HCT116 (cell line): ENCODE measurements around the gene ZSWIM3. TPM values are rescaled to one million over a fixed set of nuclear protein-coding genes. Genes with fewer than 3 reads are reported as not detected.

Experiments used
- ATAC-seq: fragments of 200-7000 bp; cut with Tn5 transposase; 2 replicates; pipeline ENCODE4 v1.9.1; 2020; ENCODE audit warnings: mild to moderate bottlenecking, moderate library complexity
- BruUV-seq: library from RNA; stranded (reverse); fragments of 400-500 nt; replicated peaks from 2 replicates; lab custom pipeline; 2021; lab: Mats Ljungman, UMichigan
- CTCF ChIA-PET: fragments of 300-600 bp; sonication (Branson Sonifier 250); formaldehyde crosslinking; loops from one replicate; lab custom pipeline; 2021; ENCODE audit warnings: antibody characterized with exemption; lab: Charles Lee
- POLR2A ChIA-PET: fragments of 300-600, 350-600 bp; sonication (Branson Sonifier 250); formaldehyde crosslinking; loops from one replicate; lab custom pipeline; 2021; ENCODE audit warnings: antibody characterized with exemption; lab: Charles Lee
- RAD21 ChIA-PET, 2 experiments: fragments of 300-600 bp; sonication (Branson Sonifier 250); formaldehyde crosslinking; loops; one replicate each; lab custom pipeline; 2023; ENCODE audit warnings: low total read pairs in 2 of 2; ENCODE audit not compliant: uncharacterized antibody in 2 of 2, unreplicated experiment in 2 of 2, low non-redundant PET in 1 of 2; lab: Charles Lee
- DNase-seq: peaks from one replicate; pipeline ENCODE4 v3.0.0-alpha.2; 2010; ENCODE audit warnings: low read depth, low spot score
- H2AFZ ChIP-seq: fragments of 200-600 bp; shearing (Covaris generic), sonication (generic); 2 replicates; pipeline ENCODE4 v1.6.1; 2017; ENCODE audit warnings: low read depth, mixed run types, mixed read lengths, antibody characterized with exemption, low read length; ENCODE audit not compliant: poor library complexity, severe bottlenecking
- H3K27ac ChIP-seq: 2 replicates; pipeline ENCODE4 v1.5.1; 2012; ENCODE audit warnings: low read depth, low read length
- H3K27me3 ChIP-seq: fragments of 200-600 bp; sonication (generic); 2 replicates; pipeline ENCODE4 v1.6.1; 2016; ENCODE audit warnings: mixed run types, low read length, mixed read lengths; ENCODE audit not compliant: insufficient read depth
- H3K36me3 ChIP-seq, 2 experiments: fragments of 200-500 bp in 1 of 2; fragments of 200-600 bp in 1 of 2; sonication (Bioruptor generic) in 1 of 2; sonication (generic) in 1 of 2; 2 replicates each; pipeline versions ENCODE4 v1.5.1 to v1.6.1; 2014 to 2016; ENCODE audit warnings: low read length in 2 of 2, inconsistent platforms in 1 of 2, mixed read lengths in 1 of 2, mixed run types in 1 of 2; ENCODE audit not compliant: insufficient read depth in 2 of 2, control insufficient read depth in 1 of 2
- H3K4me1 ChIP-seq, 2 experiments: fragments of 200-600 bp in 1 of 2; sonication (generic) in 1 of 2; 2 replicates each; pipeline versions ENCODE4 v1.5.1 to v1.6.1; 2012 to 2017; ENCODE audit warnings: low read length in 2 of 2, inconsistent platforms in 1 of 2, mild to moderate bottlenecking in 1 of 2, mixed read lengths in 1 of 2, mixed run types in 1 of 2, moderate library complexity in 1 of 2; ENCODE audit not compliant: insufficient read depth in 2 of 2, control insufficient read depth in 1 of 2
- H3K4me2 ChIP-seq: fragments of 200-600 bp; sonication (generic); 2 replicates; pipeline ENCODE4 v1.6.1; 2017; ENCODE audit warnings: mixed run types, low read length, mixed read lengths
- H3K4me3 ChIP-seq, 2 experiments: fragments of 200-600 bp in 1 of 2; sonication (generic) in 1 of 2; replicated peaks in 1 of 2; 2 replicates each; pipeline ENCODE4 v1.5.1; 2011 to 2016; ENCODE audit warnings: low read length in 2 of 2, control low read depth in 1 of 2, low read depth in 1 of 2, mild to moderate bottlenecking in 1 of 2, mixed read lengths in 1 of 2, mixed run types in 1 of 2
- H3K79me2 ChIP-seq: fragments of 200-600 bp; sonication (generic); 2 replicates; pipeline ENCODE4 v1.6.1; 2017; ENCODE audit warnings: mild to moderate bottlenecking, mixed run types, low read length, moderate library complexity, mixed read lengths; ENCODE audit not compliant: insufficient read depth
- H3K9ac ChIP-seq: fragments of 200-600 bp; sonication (generic); 2 replicates; pipeline ENCODE4 v1.6.1; 2016; ENCODE audit warnings: low read length, mixed read lengths
- H3K9me2 ChIP-seq: fragments of 200-600 bp; sonication (generic), shearing (Covaris generic); 2 replicates; pipeline ENCODE4 v1.6.1; 2017; ENCODE audit warnings: mixed run types, mild to moderate bottlenecking, moderate library complexity; ENCODE audit not compliant: insufficient read depth
- H3K9me3 ChIP-seq, 2 experiments: fragments of 200-500 bp in 1 of 2; fragments of 200-600 bp in 1 of 2; sonication (Bioruptor generic) in 1 of 2; sonication (generic) in 1 of 2; 2 replicates each; pipeline ENCODE4 v1.6.1; 2014 to 2017; ENCODE audit warnings: low read length in 2 of 2, mixed read lengths in 2 of 2, inconsistent platforms in 1 of 2, low read depth in 1 of 2, mild to moderate bottlenecking in 1 of 2, mixed run types in 1 of 2, moderate library complexity in 1 of 2; ENCODE audit not compliant: control insufficient read depth in 1 of 2, insufficient read depth in 1 of 2
- H4K20me1 ChIP-seq: fragments of 200-600 bp; sonication (generic), shearing (Covaris generic); 2 replicates; pipeline ENCODE4 v1.6.1; 2017; ENCODE audit warnings: mixed run types, mild to moderate bottlenecking, moderate library complexity; ENCODE audit not compliant: insufficient read depth
- CBX3 ChIP-seq: IDR thresholded peaks from 2 replicates; pipeline ENCODE4 v1.6.1; 2012; ENCODE audit warnings: low read depth
- CTCF ChIP-seq, 3 experiments: fragments of 200-600 bp in 1 of 3; sonication (generic) in 1 of 3; IDR thresholded peaks in 2 of 3; conservative IDR thresholded peaks in 1 of 3; 2 replicates each; pipeline ENCODE4 v1.5.1; 2012 to 2017; ENCODE audit warnings: low read depth in 2 of 3, low read length in 2 of 3, antibody characterized with exemption in 1 of 3, borderline replicate concordance in 1 of 3, control low read depth in 1 of 3, mild to moderate bottlenecking in 1 of 3, mixed read lengths in 1 of 3, mixed run types in 1 of 3, moderate library complexity in 1 of 3; ENCODE audit not compliant: insufficient read depth in 1 of 3
- EGR1 ChIP-seq: IDR thresholded peaks from 2 replicates; pipeline ENCODE4 v1.6.1; 2012; ENCODE audit warnings: low read depth
- JUND ChIP-seq: IDR thresholded peaks from 2 replicates; pipeline ENCODE4 v1.6.1; 2012
- RAD21 ChIP-seq: IDR thresholded peaks from 2 replicates; pipeline ENCODE4 v1.6.1; 2012; ENCODE audit warnings: low read depth, mild to moderate bottlenecking
- TCF7L2 ChIP-seq: IDR thresholded peaks from 2 replicates; pipeline ENCODE4 v1.7.0; 2011; ENCODE audit warnings: borderline replicate concordance, inconsistent platforms; ENCODE audit not compliant: insufficient read depth, insufficient read length; ENCODE audit errors: extremely low read depth
- ZBTB33 ChIP-seq: IDR thresholded peaks from 2 replicates; pipeline ENCODE4 v1.6.1; 2011; ENCODE audit warnings: mild to moderate bottlenecking, low read length, moderate library complexity; ENCODE audit not compliant: insufficient replicate concordance; ENCODE audit errors: extremely low read depth
- intact Hi-C: fragments of 100-400 bp; cut with micrococcal nuclease; formaldehyde crosslinking; loops from 2 replicates; pipeline ENCODE4 v1.10.0; 2022
- total RNA-seq: library from RNA; stranded (reverse); gene quantifications from one replicate; pipeline ENCODE4 v1.2.1, GENCODE V29; 2021; ENCODE audit not compliant: unreplicated experiment

Gene ZSWIM3
- total RNA-seq, 1 experiment from 2014 or later, result 1.8 TPM

GRCh38 chr20:45872626-45873025 is 15.2 kb downstream of the ZSWIM3 start:
- ChIA-PET CTCF (no interaction called here), RAD21 (no interaction called here), POLR2A (interaction anchor here (1.3 kb wide), 1 partner anchor 8 kb away, joined by 3 read pairs; the partner anchor contains the start of gene ZSWIM1)
- Histone ChIP-seq H3K4me1 (peaks cover 0 to 6% of the 10 kb centered on the region in 2 experiments; a peak in 1 of 4 replicates), H3K79me2 (no peaks in the 10 kb centered on the region), H4K20me1 (no peaks in the 10 kb centered on the region), H2AFZ (no peak overlapping the region), H3K4me3 (no peak overlapping the region), H3K36me3 (no peaks in the 10 kb centered on the region), H3K4me2 (no peak overlapping the region), H3K27ac (no peak overlapping the region), H3K27me3 (no peaks in the 10 kb centered on the region), H3K9me2 (no peaks in the 10 kb centered on the region), H3K9me3 (no peaks in the 10 kb centered on the region), H3K9ac (no peak overlapping the region)
- TF ChIP-seq EGR1 (no peak), TCF7L2 (no peak), CTCF (IDR thresholded peaks at IDR 0.05 in 2 of 3, conservative IDR thresholded peaks at IDR 0.05 in 1 of 3; ENCODE audit: borderline replicate concordance in 1 of 3, insufficient read depth in 1 of 3, low read depth in 2 of 3, low read length in 2 of 3) (no peak), JUND (no peak), RAD21 (no peak), ZBTB33 (no peak), CBX3 (no peak)
- intact Hi-C loops, result no loop called here
- no peak for DNase-seq
- no TSS peak for BruUV-seq
- ATAC-seq, result no peak
